HG03342 (cell line): ENCODE measurements around the gene RGL1.
A peak's percentile ranks its signal among the peaks of the same experiment; 100 is the strongest.

ENCODE experiments used
- ATAC-seq: cut with Tn5 transposase; IDR thresholded peaks from one replicate; pipeline ENCODE4 v1.9.1; 2021; ENCODE audit warnings: mild to moderate bottlenecking, moderate library complexity; ENCODE audit not compliant: unreplicated experiment

RGL1 gene

GRCh38 chr1:183884526-183884925, 79.6 kb downstream of the RGL1 start:
- ATAC-seq, result no peak

- no peak for ATAC-seq
Observed at GRCh38 chr1:183885142-183885735, 80.3 kb downstream of the RGL1 start.

GRCh38 chr1:183886083-183886828, 81.3 kb downstream of the RGL1 start:
- ATAC-seq, result no peak

GRCh38 chr1:183886853-183887252, 81.9 kb downstream of the RGL1 start:
- no peak for ATAC-seq

GRCh38 chr1:183887826-183888819, 83.2 kb downstream of the RGL1 start:
- ATAC-seq, result no peak

GRCh38 chr1:183889095-183889494, 84.2 kb downstream of the RGL1 start:
- no peak for ATAC-seq

- no peak for ATAC-seq
Observed at GRCh38 chr1:183891158-183891856, 86.4 kb downstream of the RGL1 start.

GRCh38 chr1:183892351-183892793, 87.5 kb downstream of the RGL1 start:
- ATAC-seq, result no peak

GRCh38 chr1:183893561-183894289, 88.8 kb downstream of the RGL1 start:
- ATAC-seq, result no peak

GRCh38 chr1:183894290-183894565, 89.3 kb downstream of the RGL1 start:
- no peak for ATAC-seq

- ATAC-seq, result no peak
Observed at GRCh38 chr1:183896466-183897048, 91.6 kb downstream of the RGL1 start.

GRCh38 chr1:183898001-183898396, 93.1 kb downstream of the RGL1 start:
- peak; percentile 36 for ATAC-seq

GRCh38 chr1:183898610-183899009, 93.7 kb downstream of the RGL1 start:
- no peak for ATAC-seq

- no peak for ATAC-seq
Observed at GRCh38 chr1:183901748-183902330, 96.9 kb downstream of the RGL1 start.

GRCh38 chr1:183903101-183903500, 98.2 kb downstream of the RGL1 start:
- ATAC-seq, result no peak

GRCh38 chr1:183905508-183906113, 100.7 kb downstream of the RGL1 start:
- ATAC-seq, result no peak

GRCh38 chr1:183907070-183907469, 102.2 kb downstream of the RGL1 start:
- no peak for ATAC-seq

- no peak for ATAC-seq
Observed at GRCh38 chr1:183908079-183908478, 103.2 kb downstream of the RGL1 start.

- ATAC-seq, result no peak
Observed at GRCh38 chr1:183909672-183910071, 104.8 kb downstream of the RGL1 start.
